Activated CD4-positive, alpha-beta T cell treated with anti-CD3 and anti-CD28 coated beads, Interleukin-2, Interleukin-6, amounts not matched to agents 100 ng/mL and 50 ng/mL, durations not matched to agents 16 hours and 8 hours (primary cell): ENCODE data around the gene UBE2E1.
"Not testable (repeated sequence)": the region's sequence is repeated elsewhere in the genome, so short reads cannot be mapped to it uniquely, and the experiment has no call there.

ENCODE experiments used
- DNase-seq: peaks from one replicate; pipeline ENCODE4 v3.0.0-alpha.2; 2020

Gene UBE2E1

DNA sequence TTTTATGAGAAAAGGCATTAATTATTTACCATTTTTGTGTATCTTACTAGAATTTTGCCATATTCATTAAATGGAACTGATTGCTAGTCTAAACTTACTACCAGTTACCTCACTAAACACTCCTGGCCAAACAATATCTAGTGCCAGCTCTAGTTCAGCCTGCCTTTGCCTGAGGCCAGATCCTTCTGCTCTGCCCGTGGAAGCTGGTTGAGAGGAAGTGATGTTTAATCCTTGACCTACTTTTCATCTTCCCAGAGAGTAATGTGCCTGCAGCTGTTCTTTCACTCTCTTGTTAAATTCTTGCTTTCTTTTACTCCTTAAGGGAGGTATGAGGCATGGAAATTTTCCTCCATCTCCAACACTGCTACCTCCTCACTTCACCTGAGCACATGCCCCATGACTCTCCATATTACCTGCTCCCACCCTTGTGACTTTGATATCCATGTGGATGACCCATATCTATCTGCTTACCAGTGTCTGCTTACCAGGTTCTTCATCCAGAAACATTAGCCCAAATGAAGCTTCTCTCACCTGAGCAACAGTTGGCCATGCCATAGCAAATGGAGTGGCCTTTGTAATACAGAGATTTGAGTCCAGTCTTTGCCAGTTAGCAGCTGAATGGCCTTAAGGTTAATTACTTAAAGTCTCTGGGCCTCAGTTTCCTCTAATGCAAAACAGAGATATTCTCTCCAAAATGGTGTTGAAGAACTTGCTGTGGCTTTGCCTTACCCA is 53.4 kb downstream of the UBE2E1 start:
- no peak for DNase-seq

DNA sequence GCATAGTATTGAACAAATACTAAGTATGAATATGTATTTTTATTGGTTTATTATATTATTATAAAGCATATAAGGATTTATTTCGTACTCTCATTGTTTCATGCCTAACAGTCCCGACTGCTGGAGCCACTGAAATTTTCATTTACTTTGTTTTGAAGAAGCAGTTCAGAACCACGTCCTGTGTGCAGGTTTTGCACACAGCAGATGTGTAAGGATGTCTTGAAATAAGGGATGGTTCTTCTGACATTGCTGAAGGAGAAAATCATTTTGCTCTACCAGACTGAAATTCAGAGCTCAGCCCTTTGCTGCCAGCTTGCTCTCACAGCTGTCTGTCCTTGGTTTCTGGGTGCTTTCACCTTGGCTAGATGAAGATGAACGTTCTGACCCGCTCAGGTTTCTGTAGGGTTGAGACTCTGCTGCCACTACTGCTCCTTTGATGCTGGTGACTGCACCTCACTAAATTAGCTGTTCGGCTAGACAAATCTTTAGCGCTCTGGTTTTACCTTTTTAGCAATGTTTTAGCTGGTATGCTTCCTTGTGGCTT is 54.2 kb downstream of the UBE2E1 start:
- no peak for DNase-seq

DNA sequence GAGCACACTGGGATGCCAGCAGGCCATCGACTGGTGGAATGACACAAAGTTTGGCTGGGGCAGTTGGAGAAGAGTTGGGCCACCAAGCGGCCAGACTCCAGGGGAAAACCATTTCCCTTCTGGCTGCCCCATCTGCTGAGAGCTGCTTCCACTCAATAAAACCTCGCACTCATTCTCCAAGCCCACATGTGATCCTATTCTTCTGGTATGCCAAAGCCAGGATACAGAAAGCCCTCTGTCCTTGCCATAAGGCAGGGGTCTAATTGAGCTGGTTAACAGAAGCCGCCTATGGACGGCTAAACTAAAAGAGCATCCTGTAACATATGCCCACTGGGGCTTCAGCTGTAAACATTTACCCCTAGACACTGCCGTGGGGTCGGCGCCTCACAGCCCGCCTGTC is 55.9 kb downstream of the UBE2E1 start:
- DNase-seq = no peak

DNA sequence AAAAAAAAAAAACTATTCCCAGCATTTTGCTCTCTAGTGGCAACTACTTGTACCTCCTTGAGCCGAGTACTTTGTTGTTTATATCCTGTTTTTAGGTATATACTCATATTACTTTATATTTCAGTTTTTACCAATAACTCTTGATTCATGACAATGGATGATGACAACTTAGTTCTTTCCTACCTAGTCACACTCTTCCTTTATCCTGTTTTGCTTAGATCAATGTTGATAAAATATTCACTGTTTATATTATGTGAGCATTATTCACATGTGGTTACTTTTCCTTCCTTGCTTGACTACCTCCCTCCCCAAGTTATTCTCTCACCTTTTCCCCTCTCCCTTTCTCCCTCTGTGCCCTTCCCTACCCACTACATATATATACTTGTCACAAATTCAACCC is 57.3 kb downstream of the UBE2E1 start:
- DNase-seq = no peak

DNA sequence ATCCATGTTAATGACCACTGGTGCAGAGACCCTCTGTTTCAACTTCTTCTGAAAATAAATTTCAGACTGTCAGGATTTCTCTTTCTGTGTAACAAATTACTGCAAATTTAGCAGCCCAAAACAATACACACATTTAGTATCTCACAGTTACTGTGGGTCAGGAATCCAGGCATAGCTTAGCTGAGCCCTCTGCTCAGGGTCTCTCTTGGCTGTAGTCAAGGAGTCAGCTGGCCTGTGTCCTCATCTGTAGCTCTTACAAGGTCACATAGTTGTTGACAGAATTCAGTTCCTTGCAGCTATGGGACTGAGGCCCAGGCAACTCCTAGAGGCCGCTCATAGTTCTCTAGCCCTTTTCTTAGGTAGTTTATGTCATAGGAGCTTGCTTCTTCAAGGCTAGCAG is 59.2 kb downstream of the UBE2E1 start:
- no peak for DNase-seq

DNA sequence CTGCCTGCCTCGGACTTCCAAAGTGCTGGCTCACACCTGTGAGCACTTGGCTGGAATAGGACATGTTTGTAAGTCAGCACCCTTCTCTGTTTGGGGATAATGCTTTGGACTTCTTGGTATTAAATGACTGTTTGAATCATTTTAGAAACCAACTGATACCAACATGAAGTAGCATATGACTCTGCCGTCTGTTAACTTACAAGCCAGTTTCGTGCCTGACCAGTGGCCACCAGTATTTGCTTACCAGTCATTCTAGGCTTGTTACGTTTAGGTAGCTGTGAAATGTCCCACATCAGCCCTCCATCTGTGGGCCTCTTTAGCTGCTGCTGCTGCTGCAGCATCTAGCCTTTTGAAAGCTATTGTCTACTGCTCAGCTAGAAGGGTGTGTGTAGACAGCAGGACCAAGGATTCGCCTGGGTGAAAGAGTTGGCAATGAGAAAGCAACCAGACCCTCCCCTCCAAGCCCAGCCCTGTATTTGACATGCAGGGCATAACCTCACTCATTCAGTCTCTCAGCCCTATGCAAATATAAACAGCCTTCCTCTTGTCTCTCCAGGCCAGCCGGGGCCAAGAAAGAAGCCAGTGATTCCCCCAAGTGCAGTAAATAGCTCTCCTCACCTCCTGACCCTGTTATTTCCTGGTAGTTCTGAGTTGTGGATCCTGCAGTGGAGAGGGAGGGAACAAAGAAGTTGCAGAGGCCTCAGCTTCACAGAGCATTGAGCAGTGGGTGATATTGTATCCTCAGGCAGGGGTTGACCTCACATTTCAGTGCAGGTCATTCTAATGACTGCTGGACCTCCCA is 60.0 kb downstream of the UBE2E1 start:
- DNase-seq = no peak

DNA sequence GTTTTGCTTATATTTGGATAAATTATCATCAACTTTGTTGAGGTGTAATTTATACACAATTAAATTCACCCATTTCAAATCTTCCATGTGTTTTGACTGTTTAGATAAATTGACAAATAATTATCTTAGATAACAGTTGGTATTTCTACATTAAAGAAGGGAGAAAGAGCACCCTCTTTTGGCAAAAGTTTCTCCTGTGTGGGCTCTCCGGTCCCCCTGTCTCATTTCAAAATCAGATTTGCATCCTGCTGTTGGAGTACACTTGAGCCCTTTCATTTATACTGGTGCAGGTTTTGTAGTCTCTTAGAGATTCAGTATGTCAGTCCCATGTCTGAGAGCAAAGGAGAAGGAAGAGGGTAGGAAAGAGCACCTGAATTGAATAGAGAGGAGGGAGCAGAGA is 61.6 kb downstream of the UBE2E1 start:
- DNase-seq = no peak

DNA sequence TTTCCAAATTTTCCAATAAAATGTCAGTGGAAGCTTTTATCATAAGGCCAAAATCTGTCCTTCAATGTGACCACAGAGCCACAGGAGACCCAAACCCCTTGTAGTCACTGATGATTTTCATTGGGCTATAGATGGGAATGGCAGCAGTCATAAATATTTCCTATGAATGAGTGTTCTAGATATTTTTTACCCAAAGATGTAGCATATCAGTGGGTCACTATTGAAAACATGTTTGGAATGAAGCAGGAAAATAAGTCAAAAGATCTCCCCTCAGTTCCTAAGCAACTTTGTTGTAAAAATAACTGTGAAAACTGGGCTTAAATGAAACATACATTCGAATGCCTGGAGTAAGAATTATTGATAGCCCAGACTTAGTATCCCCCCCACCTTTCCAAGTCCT is 62.1 kb downstream of the UBE2E1 start:
- no peak for DNase-seq

DNA sequence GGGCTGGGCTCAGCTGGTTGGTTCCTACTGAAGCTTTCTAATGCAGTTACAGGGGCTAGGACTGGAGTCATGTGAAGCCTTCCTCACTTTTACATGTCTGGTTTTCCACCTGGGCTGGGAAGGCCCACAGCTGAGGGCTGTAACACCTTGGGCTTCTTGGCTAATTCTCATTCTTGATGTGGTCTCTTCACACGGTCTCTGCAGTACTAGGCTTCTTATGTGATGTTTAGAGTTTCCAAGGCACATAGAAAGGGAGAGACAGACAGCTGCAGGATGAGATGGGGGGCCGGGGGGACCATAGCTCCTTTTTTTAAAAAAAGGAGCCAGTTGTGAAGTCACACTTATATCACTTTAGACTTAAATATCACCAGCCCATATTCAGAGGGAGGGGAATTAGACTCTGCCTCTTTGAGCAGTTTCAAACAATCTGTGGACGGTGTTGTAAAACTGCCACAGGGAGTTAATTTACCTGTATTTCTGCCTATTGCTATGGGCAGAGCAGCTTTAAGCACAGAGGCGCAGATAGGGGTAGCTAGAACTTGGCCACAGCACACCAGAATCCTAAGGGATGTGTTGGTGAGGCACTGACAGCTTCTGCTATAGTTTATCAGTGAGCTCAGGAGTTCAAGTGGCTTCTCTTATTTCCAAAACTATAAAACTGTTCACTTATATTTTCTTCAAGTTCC is 64.4 kb downstream of the UBE2E1 start:
- DNase-seq = no peak

DNA sequence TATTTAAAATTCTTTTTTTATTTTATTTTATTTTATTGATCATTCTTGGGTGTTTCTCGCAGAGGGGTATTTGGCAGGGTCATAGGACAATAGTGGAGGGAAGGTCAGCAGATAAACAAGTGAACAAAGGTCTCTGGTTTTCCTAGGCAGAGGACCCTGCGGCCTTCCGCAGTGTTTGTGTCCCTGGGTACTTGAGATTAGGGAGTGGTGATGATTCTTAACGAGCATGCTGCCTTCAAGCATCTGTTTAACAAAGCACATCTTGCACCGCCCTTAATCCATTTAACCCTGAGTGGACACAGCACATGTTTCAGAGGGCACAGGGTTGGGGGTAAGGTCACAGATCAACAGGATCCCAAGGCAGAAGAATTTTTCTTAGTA is 64.9 kb downstream of the UBE2E1 start:
- DNase-seq = not testable (repeated sequence)

DNA sequence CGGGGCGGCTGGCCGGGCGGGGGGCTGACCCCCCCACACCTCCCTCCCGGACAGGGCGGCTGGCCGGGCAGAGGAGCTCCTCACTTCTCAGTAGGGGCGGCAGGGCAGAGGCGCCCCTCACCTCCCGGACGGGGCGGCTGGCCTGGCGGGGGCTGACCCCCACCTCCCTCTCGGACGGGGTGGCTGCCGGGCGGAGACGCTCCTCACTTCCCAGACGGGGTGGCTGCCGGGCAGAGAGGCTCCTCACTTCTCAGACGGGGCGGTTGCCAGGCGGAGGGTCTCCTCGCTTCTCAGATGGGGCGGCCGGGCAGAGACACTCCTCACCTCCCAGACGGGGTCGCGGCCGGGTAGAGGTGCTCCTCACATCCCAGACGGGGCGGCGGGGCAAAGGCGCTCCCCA is 65.6 kb downstream of the UBE2E1 start:
- not testable (repeated sequence) for DNase-seq

DNA sequence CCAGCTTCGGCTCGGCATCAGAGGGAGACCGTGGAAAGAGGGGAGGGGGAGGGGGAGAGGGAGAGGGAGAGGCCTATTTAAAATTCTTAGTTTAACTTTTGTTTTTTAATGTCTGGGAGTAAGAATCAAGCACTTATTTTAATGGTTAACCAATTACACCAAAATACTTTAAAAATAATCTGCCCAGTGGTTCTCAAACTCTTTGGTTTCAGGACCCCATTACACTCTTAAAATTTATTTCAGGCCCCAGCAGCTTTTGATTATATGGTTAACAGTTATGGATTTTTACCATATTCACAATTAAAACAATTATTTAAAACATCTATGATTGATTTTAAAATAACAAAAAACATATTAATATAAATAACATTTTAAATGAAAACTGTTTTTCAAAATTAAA is 66.6 kb downstream of the UBE2E1 start:
- no peak for DNase-seq

DNA sequence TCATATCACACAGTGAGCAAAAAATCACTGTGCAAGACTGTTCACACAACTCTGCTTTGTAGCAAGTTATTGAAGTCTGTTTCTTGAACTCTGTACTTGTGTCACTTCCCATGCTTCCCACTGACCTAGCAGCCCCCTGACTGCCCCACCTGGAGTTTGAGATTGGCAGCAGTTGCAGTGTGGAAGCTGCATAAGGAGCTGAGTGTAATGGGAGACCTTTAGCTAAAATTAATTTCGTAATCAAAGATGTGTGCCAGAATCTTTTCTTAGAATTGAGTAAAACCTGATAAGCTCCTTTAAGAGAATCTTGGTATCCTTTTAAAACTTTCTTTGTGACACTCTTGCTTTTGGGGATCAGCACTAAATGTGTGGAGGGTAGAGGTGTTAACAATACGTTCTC is 68.2 kb downstream of the UBE2E1 start:
- DNase-seq = no peak

DNA sequence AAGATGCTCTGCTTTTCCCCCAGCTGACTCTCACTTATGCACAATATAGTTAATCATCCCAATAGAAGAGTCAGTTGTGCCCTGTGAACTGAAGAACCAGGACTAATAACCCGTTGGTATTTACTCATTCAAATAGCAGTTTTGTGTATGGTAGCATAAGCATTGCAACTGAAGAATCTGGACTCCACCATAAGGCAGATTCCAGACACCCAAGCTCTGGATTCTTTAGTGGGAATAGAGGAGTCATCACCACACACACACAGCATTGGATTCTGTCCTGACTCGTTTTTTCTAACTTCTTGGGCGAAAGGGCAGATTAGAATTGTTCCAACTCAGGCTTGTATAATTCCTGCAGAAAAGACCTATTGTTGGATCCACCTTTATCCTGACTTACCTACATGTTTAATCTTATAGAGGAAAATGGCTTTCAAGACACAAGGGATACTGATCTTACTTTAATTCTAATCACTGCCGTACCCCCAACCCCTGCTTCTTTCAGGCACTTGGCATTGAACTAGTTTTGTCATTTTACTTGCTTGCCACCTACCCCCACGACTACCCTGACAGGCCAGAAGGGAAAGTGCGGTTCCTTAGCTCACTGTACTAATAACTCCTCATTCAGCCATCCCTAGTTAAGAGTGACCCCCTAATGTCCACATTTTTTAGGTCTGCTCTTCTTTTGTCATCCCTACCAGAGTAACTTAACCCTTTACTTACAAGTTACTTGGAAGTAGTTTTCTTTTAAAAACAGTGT is 68.8 kb downstream of the UBE2E1 start:
- no peak for DNase-seq

DNA sequence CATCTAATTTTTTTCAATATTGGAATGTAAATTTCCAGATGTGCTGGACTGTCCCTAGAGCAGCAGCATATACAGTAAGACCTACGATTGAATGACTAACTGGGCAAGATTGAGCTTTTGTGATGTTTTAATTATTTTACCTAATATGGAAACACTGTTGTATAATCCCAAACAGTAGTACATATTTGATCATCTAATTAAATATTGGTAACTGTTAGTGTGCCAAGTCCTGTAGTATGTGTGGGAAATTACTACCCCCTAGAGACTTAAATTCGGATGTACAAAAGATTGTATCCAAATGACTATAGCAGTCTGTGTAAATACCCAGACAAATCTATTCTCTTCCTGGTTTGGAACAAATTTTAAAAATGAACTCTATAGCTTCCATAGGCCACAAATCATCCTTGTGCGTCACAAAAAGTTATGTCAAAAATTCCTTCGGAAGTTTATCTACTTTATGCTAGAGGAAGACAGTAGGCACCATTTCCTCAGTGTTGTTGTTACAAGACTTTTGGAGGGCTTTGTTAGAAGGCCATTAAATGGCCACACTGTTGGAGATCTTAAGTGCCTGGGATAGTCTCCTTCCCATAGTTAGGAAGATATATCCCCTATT is 69.5 kb downstream of the UBE2E1 start:
- no peak for DNase-seq

DNA sequence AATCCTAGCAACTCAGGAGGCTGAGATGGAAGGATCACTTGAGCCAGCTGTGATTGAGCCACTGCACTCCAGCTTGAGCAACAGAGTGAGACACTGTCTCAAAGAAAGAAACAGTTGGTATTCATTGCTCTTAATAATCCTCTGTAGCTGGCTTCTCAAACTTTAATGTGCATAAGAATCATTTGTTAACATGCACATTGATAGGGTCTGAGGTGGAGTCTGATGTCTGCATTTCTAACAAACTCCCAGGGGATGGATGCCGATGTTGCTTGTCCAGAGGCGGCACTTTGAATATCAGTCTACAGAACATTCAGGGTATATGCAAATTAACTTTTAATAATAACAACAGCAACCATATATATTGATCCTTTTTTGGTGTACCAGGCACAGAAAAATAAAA is 71.2 kb downstream of the UBE2E1 start:
- DNase-seq = no peak

DNA sequence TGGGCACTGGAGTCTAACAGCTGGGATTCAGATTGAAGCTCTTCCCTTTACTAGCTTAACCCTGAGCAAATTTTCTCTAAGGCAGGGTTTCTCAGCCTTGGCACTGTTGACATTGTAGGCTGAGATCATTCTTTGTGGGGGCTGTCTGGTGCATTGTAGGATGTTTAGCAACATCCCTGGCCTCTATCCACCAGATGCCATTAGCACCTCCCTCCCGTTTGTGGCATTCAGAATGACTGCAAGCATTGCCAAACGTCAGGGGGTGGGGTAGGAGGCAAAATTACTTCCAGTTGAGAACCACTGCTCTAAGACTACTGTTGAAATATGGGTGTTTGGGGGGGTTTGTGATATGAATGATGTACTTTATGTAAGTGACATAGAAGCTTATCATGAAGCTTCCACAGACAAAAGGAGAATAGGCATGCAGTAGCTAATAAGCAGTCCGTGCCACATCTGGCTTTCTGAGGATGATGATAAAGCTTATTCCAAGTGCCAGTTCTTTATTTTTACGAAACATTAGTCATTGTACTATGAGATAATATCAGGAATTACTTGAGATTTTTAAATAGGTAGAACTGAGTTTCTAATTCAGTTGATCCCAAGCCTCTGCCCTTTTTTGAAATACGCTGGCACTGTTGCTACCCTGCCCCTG is 71.7 kb downstream of the UBE2E1 start:
- DNase-seq = no peak

DNA sequence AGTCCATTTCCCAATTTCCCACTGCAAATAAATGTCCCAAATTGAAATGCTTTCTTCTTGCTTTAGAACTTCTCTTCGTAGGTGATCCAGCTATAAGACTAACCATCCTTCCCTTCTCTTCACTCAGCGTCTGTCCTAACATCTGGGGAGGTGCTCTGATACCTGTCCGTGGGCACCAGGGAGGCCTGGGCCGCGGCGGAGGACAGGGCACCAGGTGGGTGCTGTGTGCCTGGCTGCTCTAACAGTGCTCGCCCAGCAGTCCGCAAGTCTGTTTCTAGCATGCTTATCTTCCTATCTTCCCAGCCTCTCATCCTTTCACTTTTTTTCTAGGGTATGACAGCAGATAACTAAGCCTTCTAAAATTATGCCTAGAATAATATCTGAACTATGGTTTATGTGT is 73.7 kb downstream of the UBE2E1 start:
- no peak for DNase-seq

DNA sequence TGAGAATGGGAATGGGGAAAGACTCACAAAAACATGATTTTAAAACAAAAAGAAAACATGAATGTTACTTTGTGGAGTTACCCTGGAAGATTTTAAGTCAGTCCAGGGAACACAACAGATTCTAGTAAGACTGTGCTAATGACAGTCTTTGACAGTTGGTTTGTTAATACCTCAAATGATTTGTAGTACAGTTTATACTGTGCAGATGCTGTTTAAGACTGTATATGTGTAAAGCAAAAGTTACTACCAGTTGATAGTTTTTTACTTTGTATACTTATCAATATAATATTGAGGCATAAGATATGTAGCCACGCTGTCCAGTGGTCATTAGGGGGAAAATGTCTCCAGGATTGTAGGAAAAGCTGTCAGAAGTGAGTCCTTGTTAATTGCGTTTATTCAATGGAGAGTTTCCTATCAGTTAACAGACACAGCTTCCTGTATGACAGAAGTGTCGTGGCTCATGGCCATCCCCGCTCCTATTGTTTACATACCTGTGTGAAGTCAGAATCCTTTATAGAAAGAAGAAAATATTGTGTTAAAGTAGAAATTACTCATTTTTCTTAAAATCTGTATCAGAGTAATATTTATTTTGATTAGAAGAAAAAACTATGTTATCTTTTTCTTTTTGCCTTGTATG is 75.1 kb downstream of the UBE2E1 start:
- no peak for DNase-seq

DNA sequence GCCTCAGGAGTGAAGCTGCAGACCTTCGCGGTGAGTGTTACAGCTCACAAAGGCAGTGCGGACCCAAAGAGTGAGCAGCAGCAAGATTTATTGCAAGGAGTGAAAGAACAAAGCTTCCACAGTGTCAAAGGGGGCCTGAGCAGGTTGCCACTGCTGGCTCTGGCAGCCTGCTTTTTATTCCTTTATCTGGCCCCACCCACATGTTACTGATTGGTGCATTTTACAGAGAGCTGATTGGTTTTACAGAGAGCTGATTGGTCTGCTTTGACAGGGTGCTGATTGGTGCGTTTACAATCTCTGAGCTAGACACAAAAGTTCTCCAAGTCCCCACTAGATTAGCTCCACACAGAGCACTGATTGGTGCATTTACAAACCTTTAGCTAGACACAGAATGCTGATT is 76.2 kb downstream of the UBE2E1 start:
- DNase-seq = not testable (repeated sequence)

DNA sequence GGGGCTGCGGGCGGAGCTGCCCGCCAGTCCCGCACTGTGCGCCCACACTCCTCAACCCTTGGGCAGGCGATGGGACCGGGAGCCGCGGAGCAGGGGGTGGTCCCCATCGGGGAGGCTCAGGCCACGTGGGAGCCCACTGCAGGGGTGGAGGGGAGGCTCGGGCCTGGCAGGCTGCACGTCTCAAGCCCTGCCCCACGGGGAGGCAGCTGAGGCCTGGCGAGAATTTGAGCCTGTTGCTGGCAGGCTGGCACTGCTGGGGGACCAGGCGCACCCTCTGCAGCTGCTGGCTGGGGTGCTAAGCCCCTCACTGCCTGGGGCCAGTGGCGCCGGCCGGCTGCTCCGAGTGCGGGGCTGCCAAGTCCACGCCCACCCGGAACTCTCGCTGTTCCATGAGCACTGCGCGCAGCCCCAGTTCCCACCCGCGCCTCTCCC is 76.7 kb downstream of the UBE2E1 start:
- no peak for DNase-seq
